Measurements from ENCODE around the gene APOH. TPM values are rescaled to one million over a fixed set of nuclear protein-coding genes. Genes with fewer than 3 reads are reported as not detected.

APOH gene
- total RNA-seq, 3 donors from 2014 or later = not detected

DNA sequence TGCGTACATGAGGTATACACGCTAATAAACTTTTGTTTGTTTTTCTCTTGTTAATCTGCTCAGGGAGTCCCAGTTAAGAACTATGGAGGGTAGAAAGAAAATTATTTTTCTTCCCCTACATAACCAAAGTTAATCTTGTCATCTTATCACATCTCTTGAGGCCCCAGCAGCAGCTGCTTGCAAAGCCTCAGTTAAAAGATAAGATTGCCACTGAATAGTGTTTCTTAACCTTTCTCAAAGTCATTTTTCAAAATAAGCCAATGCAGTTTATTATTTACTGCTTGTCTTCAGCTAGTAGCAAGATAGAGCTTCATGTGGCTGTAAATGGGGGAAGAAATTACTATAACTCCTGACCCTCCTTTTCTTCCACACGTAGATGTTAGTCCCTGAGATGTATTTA lies 21.5 kb upstream of the APOH start:
- no peak for DNase-seq (ENCODE audit: low spot score in 2 of 2)
- Histone ChIP-seq H3K9me3 (no peaks in the 10 kb centered on the region), H3K27ac (no peak overlapping the region), H3K4me1 (no peaks in the 10 kb centered on the region), H3K4me3 (no peak overlapping the region), H3K36me3 (no peaks in the 10 kb centered on the region), H3K27me3 (no peaks in the 10 kb centered on the region)
- TF ChIP-seq POLR2A (IDR thresholded peaks at IDR 0.05) (no peak), POLR2AphosphoS5 (IDR thresholded peaks at IDR 0.05) (no peak)
- TF ChIP-seq, protein P1, sequence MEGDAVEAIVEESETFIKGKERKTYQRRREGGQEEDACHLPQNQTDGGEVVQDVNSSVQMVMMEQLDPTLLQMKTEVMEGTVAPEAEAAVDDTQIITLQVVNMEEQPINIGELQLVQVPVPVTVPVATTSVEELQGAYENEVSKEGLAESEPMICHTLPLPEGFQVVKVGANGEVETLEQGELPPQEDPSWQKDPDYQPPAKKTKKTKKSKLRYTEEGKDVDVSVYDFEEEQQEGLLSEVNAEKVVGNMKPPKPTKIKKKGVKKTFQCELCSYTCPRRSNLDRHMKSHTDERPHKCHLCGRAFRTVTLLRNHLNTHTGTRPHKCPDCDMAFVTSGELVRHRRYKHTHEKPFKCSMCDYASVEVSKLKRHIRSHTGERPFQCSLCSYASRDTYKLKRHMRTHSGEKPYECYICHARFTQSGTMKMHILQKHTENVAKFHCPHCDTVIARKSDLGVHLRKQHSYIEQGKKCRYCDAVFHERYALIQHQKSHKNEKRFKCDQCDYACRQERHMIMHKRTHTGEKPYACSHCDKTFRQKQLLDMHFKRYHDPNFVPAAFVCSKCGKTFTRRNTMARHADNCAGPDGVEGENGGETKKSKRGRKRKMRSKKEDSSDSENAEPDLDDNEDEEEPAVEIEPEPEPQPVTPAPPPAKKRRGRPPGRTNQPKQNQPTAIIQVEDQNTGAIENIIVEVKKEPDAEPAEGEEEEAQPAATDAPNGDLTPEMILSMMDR (IDR thresholded peaks at IDR 0.05) = no peak
- intact Hi-C loops (cut with DNase I; ENCODE audit: low total_unique reads) = no loop called here

DNA sequence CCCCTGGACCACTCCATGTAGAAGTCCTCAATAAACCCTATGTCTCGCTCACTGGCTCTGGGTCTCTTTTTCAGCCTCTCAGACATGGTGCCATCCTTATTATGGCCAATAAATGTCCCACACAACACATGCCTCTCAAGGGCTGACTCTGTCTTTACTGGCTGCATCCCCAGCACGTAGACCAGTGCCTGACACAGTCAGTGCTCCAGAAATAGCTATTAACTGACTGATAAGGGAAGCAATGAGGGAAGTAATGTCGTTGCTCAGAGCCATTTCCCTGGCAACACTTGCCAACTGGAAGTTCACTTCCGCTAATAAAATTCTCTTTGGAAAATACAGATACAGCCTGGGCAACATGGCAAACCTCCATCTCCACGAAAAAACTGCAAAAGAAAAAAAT lies 19.1 kb upstream of the APOH start:
- Histone ChIP-seq H3K27me3 (no peaks in the 10 kb centered on the region), H3K27ac (no peak overlapping the region), H3K4me1 (no peaks in the 10 kb centered on the region), H3K4me3 (no peak overlapping the region), H3K36me3 (no peaks in the 10 kb centered on the region), H3K9me3 (no peaks in the 10 kb centered on the region)
- TF ChIP-seq POLR2AphosphoS5 (IDR thresholded peaks at IDR 0.05) = no peak
- TF ChIP-seq, protein P1 (IDR thresholded peaks at IDR 0.05) = no peak
- TF ChIP-seq POLR2A (IDR thresholded peaks at IDR 0.05) = no peak
- intact Hi-C loops (cut with DNase I; ENCODE audit: low total_unique reads) = no loop called here
- no peak for DNase-seq (ENCODE audit: low spot score in 2 of 2)

DNA sequence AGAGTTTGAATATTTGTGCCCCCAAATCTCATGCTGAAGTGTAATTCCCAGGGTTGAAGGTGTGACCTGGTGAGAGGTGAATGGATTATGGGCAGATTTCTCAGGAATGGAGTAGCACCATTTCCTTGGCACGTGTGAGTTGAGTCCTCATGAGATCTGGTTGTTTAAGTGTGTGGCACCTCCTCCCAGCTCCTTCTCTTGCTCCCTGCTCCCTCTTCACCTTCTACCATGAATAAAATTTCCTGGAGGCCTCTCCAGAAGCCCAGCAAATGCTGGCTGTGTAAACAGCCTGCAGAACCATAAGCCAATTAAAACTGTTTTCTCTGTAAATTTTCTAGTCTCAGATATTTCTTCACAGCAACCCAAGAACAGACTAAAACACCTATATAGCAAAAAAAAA lies 12.6 kb upstream of the APOH start:
- intact Hi-C loops (cut with DNase I; ENCODE audit: low total_unique reads) = no loop called here
- TF ChIP-seq, protein P1 (IDR thresholded peaks at IDR 0.05) = no peak
- TF ChIP-seq POLR2AphosphoS5 (IDR thresholded peaks at IDR 0.05) (no peak), POLR2A (IDR thresholded peaks at IDR 0.05) (no peak)
- Histone ChIP-seq H3K27ac (no peak overlapping the region), H3K4me1 (no peaks in the 10 kb centered on the region), H3K4me3 (no peak overlapping the region), H3K9me3 (no peaks in the 10 kb centered on the region), H3K36me3 (no peaks in the 10 kb centered on the region), H3K27me3 (no peaks in the 10 kb centered on the region)
- no peak for DNase-seq (ENCODE audit: low spot score in 2 of 2)

DNA sequence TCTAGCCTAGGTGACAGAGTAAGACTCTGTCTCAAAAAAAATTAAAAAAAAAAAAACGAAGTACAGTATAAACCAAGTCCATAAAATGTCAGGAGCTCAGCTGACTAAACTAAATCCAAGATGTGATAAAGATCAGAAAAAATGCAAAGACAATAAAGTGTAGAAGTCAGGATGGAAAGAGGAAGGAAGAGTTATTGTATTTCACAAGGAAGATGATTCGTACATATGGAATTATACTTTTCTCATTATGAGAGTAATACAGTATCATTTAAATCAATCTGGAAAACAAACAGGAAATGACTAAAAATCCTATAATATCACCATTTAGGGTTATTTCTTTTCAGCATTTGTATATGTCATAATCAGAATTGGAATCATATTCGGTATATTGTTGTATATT lies 11.4 kb upstream of the APOH start:
- no peak overlapping the region for H3K4me3 ChIP-seq
- no peaks in the 10 kb centered on the region for H3K36me3 ChIP-seq
- no peaks in the 10 kb centered on the region for H3K9me3 ChIP-seq
- no peaks in the 10 kb centered on the region for H3K4me1 ChIP-seq
- intact Hi-C loops (cut with DNase I; ENCODE audit: low total_unique reads) = no loop called here
- TF ChIP-seq POLR2AphosphoS5 (IDR thresholded peaks at IDR 0.05) = no peak
- TF ChIP-seq, protein P1 (IDR thresholded peaks at IDR 0.05) = no peak
- no peak for TF ChIP-seq POLR2A (IDR thresholded peaks at IDR 0.05)
- no peak for DNase-seq (ENCODE audit: low spot score in 2 of 2)
- no peaks in the 10 kb centered on the region for H3K27me3 ChIP-seq
- no peak overlapping the region for H3K27ac ChIP-seq

DNA sequence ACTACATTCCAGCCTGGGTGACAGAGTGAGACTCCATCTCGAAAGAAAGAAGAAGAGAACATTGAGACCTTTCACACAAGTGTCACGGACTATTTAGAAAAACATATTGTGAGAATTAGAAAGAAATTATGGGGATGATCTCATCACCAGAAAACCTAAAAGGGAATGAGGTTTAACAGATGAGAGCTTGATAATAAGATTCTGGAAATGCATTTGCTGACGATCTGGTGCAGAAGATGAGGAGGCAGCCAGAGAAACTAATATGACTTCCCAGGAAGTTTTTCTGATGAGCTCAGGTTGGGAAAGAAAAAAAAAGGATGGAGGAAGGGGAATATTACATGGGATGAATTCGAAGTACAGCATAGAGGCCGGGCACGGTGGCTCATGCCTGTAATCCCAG lies 10.8 kb upstream of the APOH start:
- no peak for TF ChIP-seq POLR2A (IDR thresholded peaks at IDR 0.05)
- TF ChIP-seq, protein P1 (IDR thresholded peaks at IDR 0.05) = no peak
- intact Hi-C loops (cut with DNase I; ENCODE audit: low total_unique reads) = no loop called here
- H3K27me3 ChIP-seq = no peaks in the 10 kb centered on the region
- no peak overlapping the region for H3K27ac ChIP-seq
- no peaks in the 10 kb centered on the region for H3K4me1 ChIP-seq
- H3K36me3 ChIP-seq = no peaks in the 10 kb centered on the region
- no peaks in the 10 kb centered on the region for H3K9me3 ChIP-seq
- no peak overlapping the region for H3K4me3 ChIP-seq
- no peak for DNase-seq (ENCODE audit: low spot score in 2 of 2)
